Progenitor cell of endocrine pancreas (in vitro differentiated cells): ENCODE results near the gene HERC4. TPM values are rescaled to one million over a fixed set of nuclear protein-coding genes. Genes with fewer than 3 reads are reported as not detected.

Source experiments
- DNase-seq: peaks from one replicate; pipeline ENCODE4 v3.0.0; 2021; ENCODE audit warnings: low spot score; ENCODE audit not compliant: unreplicated experiment
- H3K27ac Mint-ChIP-seq: 2 replicates; pipeline ENCODE4 v1.8.0; 2021; ENCODE audit warnings: mild to moderate bottlenecking, moderate library complexity, mixed read lengths
- H3K27me3 Mint-ChIP-seq: 2 replicates; pipeline ENCODE4 v1.8.0; 2021; ENCODE audit warnings: mixed read lengths
- H3K36me3 Mint-ChIP-seq: 2 replicates; pipeline ENCODE4 v1.8.0; 2022; ENCODE audit warnings: mixed read lengths; ENCODE audit not compliant: insufficient read depth
- H3K4me1 Mint-ChIP-seq: 2 replicates; pipeline ENCODE4 v1.8.0; 2021; ENCODE audit warnings: low read depth, mixed read lengths
- H3K4me3 Mint-ChIP-seq: 2 replicates; pipeline ENCODE4 v1.8.0; 2021; ENCODE audit warnings: low read depth, mild to moderate bottlenecking, moderate library complexity, mixed read lengths
- H3K9me3 Mint-ChIP-seq: 2 replicates; pipeline ENCODE4 v1.8.0; 2021; ENCODE audit warnings: low read depth, mixed read lengths
- CTCF ChIP-seq: fragments of 200-600 bp; sonication (generic); IDR thresholded peaks from one replicate; pipeline ENCODE4 v1.5.0; 2021; ENCODE audit warnings: antibody characterized with exemption, mild to moderate bottlenecking; ENCODE audit not compliant: unreplicated experiment
- total RNA-seq: library from RNA; stranded (reverse); gene quantifications from 2 replicates; pipeline ENCODE4 v1.2.1, GENCODE V29; 2021

HERC4 gene
- total RNA-seq, 1 donor from 2014 or later: 62.1 TPM

GRCh38 chr10:68103261-68103878 lies 28.3 kb upstream of the HERC4 start:
- Mint-ChIP-seq H3K4me3 (no peak overlapping the region), H3K36me3 (no peaks in the 10 kb centered on the region), H3K4me1 (peaks cover 17% of the 10 kb centered on the region), H3K27me3 (no peaks in the 10 kb centered on the region), H3K9me3 (no peaks in the 10 kb centered on the region), H3K27ac (no peak overlapping the region)
- no peak for TF ChIP-seq CTCF
- no peak for DNase-seq

DNA sequence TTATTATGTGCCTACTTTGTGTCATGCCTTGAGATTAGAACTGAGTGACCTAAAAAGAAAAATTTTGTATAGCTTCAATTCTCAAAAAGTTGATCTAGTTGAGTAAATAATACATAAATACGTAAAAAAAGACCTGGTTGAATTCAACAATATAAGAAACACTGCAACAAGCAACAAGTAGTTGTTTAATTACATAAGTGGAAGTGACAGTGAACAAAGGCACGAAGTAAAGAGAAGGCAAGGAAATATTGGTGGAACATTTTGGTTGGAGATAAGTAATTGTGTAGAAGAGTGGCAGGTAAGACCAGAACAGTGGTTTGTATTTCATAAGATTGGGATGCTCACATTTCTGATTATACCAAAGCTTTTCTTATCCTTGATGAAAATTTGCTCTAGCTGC lies 26.0 kb upstream of the HERC4 start:
- Mint-ChIP-seq H3K9me3 (no peaks in the 10 kb centered on the region), H3K27me3 (no peaks in the 10 kb centered on the region), H3K4me1 (peaks cover 4% of the 10 kb centered on the region), H3K27ac (no peak overlapping the region), H3K4me3 (no peak overlapping the region), H3K36me3 (no peaks in the 10 kb centered on the region)
- TF ChIP-seq CTCF: no peak
- no peak for DNase-seq

DNA sequence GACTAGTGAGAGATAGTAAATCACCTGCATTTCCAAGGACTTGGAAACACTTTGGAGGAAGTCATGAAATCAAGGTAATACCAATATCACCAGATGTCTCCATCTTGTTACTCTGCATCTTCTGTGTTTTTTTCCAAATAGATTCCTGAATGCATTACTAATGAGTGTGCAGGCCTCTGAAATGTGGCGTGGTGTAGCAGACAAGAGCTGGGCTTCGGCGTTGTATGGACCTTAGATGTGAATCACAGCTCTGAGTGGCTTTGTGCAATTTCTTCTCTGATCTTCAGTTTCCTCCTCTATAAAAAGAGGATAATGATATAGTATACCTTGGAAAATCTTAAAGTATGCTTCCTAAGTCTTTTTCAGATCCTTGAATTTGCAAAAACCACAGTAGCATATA lies 24.7 kb upstream of the HERC4 start:
- Mint-ChIP-seq H3K9me3 (no peaks in the 10 kb centered on the region), H3K4me3 (no peak overlapping the region), H3K27ac (no peak overlapping the region), H3K36me3 (no peaks in the 10 kb centered on the region), H3K27me3 (no peaks in the 10 kb centered on the region), H3K4me1 (no peaks in the 10 kb centered on the region)
- TF ChIP-seq CTCF: no peak
- DNase-seq: no peak

DNA sequence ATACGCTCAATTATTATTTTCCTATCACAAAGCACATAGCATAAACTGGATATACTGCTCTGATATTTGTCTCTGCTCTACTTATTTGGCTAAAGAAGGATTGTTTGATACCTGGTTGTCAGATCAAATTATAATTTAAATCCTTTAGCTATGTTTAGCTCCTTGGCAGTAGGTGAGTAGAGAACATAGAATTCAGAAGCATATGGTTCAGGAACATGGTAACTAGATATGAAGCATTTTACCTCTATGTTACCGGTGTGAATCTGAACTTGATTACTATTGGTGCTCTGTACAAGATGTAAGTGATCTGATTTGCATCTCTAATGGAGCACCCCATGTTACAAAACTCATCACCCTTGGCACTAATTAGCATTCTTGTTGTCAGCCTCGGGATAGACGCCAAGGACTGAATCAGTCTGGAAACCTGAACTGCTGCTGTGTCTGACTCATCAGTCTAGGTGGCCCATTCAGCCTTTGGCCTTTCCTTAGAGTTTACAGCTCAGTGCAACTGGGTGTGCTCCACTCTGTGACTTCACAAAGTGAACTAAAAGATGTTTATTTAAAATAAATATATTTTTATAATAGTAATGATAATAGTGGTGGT lies 21.9 kb upstream of the HERC4 start:
- TF ChIP-seq CTCF: no peak
- Mint-ChIP-seq H3K27ac (no peak overlapping the region), H3K9me3 (no peaks in the 10 kb centered on the region), H3K4me3 (no peak overlapping the region), H3K4me1 (no peaks in the 10 kb centered on the region), H3K27me3 (no peaks in the 10 kb centered on the region), H3K36me3 (no peaks in the 10 kb centered on the region)
- no peak for DNase-seq

- H3K4me1 Mint-ChIP-seq: no peaks in the 10 kb centered on the region
- no peaks in the 10 kb centered on the region for H3K27me3 Mint-ChIP-seq
- H3K27ac Mint-ChIP-seq: no peak overlapping the region
- no peak overlapping the region for H3K4me3 Mint-ChIP-seq
- TF ChIP-seq CTCF: no peak
- H3K9me3 Mint-ChIP-seq: no peaks in the 10 kb centered on the region
- H3K36me3 Mint-ChIP-seq: no peaks in the 10 kb centered on the region
- no peak for DNase-seq
These were observed 20.1 kb upstream of the HERC4 start for GRCh38 chr10:68095153-68095552.
